Central memory CD4-positive, alpha-beta T cell (primary cell): Measurements from ENCODE around the gene ARMC6.

ENCODE experiments used
- DNase-seq: peaks from one replicate; pipeline ENCODE4 v3.0.0; 2022
- total RNA-seq, 3 experiments: gene quantifications; one replicate each; lab custom pipeline; 2026; lab: John Stamatoyannopoulos, UW

ARMC6 gene
- 17.4 to 99.1 (median 29.0) reads per million in 3 experiments for total RNA-seq

DNA sequence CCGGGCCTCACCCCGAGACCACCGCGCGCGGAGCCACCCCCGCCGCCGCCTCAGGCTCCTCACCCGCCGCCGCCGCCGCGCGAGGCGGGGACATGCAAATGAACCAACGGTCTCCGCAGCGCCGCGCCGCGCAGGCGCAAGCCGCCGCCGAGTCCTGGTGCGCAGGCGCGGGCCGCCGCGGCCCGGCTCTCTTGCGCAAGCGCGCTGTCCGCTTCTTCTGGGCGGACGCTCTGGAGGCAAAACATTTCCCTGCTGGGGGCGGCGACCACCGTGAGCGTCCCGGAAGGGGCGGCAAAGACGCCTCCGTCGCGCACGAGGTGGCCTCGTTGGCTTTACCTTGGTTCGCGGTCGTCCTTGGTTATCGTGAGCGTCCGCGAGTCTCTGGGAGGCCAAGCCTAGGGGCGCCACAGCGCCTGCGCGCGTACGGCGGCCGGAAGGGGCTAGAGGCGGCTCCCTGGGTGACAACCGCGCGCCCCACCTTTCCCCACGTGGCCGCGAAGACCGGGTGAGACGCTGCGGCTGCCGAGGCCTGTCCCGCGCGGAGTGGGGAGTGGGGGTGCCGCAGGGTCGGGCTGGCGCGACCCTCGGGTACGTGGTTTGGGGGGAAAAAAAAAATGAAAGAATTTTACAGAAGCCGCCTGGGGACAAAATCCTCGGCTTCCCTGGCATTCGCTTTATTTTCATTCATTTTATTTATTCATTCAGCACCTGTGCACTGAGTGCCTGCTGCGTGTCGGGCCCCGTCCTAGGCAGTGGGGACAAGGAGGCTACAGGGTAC, at the start of gene ARMC6, which contains the start of gene SUGP2:
ARMC6 (plus strand) TSS at position 178 of the 778 bp plus-strand sequence. CDS start 607 bp downstream, outside the sequence.
SUGP2 (minus strand) TSS at position 92 of the 778 bp plus-strand sequence. CDS start 2,446 bp downstream, outside the sequence.
- DNase-seq: peak; percentile 92

DNA sequence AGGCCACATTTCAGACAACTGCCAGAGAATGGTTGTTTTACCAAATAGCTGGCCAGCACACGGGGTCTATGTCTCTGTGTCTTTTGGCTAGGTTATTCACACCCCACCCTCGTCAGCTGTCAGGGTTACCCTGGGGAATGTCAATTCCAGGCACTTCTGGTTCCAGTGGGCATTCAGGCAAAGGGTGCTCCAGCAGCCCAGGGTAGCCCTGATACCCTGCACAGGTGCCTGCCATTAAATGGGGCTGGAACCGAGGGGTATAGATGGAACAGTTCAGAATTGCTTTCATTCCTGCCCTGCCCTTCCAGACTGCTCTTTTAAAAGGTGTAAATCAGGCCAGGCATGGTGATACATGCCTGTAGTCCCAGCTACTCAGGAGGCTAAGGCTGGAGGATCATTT, 49.2 kb upstream of the ARMC6 start:
- no peak for DNase-seq

DNA sequence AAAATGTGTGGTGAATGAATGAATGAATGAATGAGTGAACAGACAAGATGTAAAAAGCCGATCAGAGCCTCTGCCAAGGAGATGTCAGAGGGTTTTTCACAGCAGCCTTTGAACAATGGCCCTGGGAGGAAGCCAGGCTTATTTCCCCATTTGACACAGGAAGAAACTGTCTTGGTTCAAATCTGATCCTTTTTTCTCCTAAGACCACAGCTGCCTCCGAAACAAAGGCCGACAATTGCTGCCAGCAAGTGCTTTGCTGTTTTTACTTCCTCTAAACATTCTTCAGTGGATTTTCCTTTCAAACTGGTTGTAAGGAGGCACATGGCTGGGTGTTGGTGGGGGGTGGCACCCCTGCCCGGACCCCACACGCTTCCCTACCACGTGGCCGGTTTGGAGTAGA, 48.1 kb upstream of the ARMC6 start:
- no peak for DNase-seq

DNA sequence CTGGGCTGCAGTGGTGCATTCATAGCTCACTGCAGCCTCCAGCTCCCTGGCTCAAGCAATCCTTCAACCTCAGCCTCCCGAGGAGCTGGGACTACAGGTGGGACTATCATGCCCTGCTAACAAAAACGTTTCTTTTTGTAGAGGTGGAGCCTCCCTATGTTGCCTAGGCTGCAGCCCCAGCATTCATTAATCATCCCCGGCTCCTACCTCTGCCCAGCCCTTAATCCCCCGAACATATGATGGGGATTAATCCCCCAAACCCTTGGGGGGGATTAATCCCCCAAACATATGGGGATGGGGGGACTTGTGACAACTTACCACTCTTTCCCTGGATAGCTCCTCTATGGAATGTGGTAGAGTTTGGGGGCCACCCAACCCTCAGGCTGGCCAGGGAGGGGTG, 45.9 kb upstream of the ARMC6 start:
- no peak for DNase-seq

DNA sequence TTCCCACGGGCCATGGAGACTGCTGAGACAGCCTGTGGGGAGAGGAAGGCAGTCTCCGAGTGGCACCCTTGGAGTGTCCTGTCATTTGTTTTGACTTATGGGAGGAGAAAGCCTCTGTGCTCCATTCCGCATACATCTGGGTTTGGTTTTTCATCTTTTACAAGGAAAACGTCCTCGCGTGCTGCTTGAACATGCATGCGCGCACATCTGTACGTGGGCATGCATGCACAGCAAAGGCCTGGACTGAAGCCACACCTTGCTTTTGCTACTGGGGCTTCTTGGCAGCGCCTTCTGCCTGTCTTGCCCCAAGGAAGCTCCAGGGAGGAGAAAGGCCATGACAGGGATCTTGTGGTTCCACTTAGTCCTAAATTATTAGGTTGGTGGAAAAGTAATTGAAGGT, 44.1 kb upstream of the ARMC6 start:
- DNase-seq: no peak

DNA sequence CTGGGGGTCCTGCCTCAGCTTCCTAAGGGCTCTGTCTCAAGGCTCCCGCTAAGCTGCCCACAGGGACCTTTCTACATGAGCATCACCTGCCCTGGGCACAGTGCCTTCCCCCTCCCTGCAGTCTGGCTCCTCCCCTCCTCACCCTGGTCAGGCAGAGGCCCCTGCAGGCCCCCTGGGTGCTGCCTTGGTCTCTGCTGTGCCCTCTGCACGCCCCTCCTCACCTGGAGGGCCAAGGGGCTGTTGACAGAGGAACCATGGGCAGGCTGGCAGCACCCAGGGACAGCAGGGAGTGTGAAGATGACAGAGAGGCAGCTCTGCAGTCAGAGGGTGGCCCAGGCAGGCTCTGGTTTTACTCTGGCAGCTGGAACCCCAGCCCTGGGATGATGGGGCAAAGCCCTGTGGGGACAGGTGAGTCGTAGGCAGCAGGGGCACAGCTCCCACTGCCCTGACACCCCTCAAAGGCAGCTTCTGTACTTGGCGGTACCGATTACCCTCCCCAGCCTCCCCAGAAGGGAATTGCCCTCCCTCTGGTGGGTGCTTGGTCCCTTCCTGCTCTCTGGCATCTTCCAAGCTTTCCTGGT, 43.2 kb upstream of the ARMC6 start:
- no peak for DNase-seq

DNA sequence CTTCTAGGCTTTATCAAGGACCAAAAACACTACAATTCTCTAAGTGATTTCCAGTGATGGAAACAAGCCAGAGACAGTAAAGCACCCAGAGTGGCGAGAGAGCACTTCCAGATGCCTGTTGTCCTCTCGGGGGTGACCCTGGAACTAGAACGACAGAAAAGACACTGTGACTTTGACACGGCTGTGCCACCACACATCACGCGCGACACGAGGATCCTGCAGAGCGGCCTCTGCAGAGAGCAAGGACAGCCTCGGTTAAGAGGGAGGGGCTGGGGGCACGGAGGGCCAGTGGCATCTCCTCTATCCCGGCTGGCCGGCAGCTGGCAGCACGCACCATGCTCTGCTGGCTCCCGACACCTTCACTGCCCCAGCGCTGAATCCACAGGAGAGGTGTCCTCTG, 42.4 kb upstream of the ARMC6 start:
- no peak for DNase-seq

DNA sequence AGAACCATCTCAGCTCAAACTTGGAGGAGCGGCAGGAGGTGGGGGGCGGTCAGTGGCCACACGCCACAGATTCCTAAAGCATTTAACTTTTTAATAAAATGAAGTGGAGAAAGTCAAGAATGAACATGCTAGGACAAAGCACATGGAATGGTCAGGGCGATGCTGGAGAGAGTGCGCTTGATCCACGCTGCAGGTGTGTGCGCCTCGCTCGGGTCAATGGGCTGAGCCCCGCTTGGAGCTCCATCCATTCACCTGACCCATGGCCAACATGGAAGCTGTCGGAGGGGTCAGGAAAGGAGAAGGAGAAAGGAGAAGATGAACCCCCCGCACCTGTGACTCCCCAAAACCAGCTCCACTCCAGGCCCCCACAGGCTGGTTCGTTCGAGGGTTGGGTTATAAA, 41.9 kb upstream of the ARMC6 start:
- DNase-seq: no peak

DNA sequence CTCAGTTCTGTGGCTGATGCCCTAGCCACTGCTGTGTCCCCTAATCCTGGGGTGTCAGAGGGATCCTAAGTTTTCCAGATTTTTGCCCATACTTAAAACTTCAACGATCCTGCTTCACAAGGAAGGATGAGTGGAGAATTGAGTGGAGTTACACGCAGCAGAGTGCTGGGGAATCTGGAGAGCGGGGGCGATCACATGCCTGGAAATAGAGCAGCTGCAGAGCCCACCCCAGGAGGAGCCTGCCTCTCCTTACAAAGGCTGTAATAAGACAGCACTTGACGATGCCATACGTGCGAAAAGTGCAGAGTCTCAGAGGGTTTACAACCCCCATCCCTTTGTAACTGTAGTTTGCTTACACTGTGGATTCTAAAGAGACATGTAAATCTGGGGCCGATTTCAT, 40.7 kb upstream of the ARMC6 start:
- no peak for DNase-seq

DNA sequence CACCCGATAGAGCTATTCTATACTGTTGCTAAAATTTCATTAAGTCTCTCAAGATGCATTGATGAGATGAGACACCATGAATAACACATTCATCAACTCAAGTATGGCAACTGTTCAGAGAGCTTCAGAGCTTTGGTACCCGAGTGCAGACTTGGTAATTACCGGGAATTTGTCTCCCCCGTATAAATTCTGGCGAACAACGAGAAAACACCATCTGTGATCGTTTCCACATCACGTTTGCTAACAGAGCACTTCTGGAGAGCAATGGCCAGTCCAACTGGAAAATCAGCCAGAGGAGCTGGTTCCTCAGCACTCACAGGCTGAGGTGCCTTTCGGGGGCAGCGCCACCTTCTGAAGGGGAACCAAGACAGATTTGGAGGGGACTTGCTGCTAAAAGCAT, 40.3 kb upstream of the ARMC6 start:
- DNase-seq: no peak

DNA sequence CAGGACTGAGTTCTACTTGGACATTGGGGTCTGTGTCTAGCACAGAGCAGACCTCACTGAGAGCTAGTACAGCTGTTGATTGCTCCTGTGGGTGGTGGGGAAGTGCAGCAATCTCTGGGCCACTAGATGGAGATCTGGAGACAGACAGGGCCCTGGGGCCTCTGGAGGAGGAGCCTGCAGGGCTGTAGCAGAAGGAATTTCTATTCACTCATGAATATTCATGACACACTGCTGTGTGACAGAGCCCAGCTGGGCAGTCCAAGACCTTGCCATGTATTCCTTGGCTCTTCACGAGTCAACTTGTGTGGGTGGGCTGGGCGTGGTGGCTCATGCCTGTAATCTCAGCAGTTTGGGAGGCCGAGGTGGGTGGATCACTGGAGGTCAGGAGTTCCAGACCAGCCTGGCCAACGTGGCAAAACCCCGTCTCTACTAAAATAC, 37.6 kb upstream of the ARMC6 start:
- DNase-seq: no peak

DNA sequence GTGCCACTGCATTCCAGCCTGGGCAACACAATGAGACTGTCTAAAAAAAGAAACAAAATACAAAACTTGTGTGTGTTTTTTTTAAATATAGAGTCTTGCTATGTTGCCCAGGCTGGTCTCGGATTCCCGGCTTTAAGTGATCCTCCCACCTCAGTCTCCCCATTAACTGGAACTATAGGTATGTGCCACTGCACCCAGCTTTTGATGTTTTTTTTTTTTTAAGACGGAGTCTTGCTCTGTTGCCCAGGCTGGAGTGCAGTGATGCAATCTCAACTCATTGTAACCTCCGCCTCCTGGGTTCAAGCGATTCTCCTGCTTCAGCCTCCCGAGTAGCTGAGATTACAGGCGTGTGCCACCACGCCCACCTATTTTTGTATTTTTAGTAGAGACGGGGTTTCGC, 37.1 kb upstream of the ARMC6 start:
- no peak for DNase-seq

DNA sequence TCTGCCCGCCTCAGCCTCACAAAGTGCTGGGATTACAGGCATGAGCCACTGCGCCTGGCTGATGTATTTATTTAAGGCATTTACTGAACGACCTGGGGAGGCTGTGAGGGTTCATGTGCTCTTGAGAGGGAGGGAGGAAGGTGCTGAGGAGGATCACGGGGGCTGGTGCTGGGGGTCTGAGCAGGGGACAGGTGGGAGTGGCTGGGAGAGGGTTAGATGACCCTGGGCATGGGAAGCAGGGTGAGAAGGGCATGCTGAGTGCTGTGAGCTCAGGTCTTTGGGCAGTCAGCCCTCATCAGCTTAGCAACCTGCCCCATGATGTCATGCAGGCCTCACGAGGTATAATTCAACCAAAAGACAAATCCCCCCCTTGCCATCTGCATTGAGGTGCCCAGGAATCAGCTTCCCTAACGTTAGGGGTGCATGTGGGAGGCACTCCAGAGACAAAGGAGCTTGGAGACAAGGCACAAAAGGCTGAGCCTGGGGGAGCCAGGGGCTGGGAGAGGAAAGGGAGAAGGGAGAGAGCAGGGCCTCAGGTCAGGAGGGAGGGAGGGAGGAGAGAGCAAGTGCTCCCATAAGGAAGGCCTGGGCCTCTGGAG, 36.5 kb upstream of the ARMC6 start:
- DNase-seq: no peak

DNA sequence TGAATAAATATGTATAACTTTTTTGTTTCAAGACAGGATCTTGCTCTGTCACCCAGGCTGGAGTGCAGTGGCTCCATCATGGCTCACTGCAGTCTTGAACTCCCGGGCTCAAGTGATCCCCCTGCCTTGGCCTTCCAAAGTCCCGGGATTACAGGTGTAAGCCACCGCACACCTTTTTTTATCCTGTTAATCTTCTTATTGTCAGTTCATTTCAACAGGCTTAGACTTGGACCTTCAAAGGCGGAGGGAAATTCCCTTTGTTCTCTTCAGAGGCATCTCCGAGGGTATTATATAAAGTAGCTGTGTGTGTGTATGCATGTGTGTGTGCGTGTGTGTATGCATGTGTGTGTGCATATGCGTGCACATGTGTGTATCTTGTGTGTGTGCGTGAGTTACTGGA, 35.1 kb upstream of the ARMC6 start:
- no peak for DNase-seq

DNA sequence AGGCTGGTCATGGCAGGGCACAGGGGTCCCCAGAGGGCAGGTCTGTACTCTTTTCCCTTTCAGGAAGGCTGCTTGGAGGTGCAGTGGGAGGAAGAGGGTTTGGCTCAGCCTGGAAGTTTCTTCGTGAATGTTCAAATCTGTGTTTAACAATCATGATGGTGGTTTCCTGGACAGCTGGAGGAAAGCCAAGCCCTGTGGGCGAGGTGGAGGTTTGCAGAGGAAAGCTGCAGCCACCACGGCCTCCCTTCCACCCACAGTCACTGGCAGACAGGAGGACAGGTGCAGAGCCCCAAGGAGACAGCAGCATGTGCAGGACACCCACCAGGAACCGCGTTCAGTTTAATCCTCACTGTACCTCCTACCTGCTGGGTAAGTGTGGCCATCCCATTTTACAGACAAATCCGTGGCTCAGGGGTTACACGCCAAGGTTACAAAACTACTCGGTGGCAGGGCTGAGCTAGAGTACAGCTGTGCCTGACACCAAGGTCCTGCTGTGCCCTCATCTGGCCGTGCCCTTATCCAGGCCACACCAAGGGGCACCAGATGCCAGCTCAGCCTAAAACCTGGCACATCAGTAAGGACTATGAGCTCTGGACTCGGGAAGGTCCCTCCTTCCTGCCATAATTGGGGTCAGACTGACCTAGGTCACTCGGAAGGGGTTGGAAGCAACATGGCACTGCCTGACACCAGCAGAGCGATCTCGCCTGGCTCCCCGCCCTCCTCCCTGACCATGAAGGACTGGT, 34.2 kb upstream of the ARMC6 start:
- no peak for DNase-seq

DNA sequence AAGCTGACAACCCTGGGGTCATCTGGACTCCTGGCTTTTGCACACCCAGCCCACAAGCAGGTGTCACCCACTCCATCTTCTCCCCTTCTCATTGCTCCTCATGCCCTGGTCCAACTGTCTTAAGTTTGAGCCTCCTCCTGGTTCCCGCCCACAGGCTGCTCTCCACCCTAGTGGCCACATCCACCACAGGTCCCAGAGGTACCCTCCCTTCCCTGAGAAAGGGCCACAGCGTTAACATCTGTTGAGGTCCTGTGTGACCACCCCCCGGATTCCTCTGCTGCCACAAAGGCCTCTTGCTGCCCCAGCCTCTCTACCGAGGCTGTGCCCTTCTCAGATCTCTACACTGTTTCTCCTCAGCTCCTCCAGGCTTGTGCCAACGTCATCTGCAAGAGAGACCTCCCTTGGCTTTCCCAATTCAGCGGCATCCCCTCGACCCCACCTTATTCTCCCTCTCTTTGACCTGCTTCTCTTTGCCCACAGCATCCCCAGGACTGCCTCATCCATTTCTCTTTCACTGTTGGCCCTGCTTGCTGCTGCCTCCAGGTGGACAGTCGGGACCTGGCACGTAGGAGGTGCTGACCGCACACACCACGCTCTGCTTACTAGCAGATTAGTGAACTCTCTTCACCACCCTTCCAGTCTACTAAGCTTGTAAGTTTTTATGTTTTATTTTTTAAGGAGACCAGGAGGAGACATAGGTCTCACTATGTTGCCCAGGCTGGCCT, 33.3 kb upstream of the ARMC6 start:
- DNase-seq: no peak

DNA sequence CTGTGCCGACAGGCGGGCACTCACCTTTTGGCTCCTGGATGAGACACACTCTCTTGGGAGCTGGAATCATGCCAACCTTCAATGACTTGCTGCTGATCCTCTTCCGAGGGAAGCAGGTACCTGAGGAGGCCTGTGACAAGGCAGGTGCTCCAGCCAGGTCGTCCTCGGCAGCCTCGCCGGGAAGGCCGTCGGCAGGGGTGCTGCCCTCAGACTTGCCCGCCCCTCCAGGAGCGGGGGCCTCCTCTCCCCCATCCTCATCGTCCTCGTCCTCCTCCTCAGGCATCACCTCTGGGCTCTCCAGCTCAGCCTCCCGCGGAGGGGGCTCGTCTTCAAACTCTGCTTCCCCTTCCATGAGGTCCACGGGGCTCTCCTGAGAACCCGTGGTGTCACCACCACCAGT, 29.3 kb upstream of the ARMC6 start:
- DNase-seq: no peak

DNA sequence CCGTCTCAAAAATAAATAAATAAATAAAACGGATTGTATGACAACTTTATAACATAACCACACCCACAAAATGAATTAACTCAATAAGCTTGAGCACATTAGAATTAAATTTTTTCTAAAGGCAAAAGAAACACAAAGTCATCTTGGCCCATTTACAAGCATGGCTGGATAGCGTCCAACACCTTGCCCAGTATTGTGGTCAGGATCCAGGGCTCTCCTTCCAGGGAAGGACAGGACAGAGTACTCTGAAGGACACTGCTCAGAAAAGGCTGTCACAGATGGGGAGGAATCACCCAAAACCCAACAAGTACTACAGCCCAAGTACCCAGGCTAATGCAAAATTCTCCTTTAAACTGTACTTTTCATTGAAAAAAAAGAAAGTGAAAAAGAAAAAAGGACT, 27.2 kb upstream of the ARMC6 start:
- DNase-seq: no peak

DNA sequence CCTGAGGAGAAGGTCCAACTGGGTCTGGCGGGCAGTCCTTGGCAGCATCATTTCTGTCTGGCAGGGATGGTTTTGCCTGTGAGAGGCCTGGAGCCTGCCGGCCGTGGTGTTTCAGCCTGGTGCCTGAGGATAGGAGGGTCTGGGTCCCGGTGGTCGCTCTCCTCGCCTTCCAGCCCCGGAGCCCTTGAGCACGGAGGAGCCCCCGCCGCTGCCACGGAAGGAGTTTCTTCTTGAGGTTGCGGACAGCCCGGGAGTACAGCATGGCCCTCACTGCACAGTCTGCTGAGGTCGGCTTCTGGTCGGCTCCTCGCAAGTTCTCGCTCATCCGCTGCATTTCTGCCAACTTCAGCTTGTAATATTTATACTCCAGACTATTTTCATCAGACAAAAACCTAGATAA, 23.5 kb upstream of the ARMC6 start:
- DNase-seq: no peak

DNA sequence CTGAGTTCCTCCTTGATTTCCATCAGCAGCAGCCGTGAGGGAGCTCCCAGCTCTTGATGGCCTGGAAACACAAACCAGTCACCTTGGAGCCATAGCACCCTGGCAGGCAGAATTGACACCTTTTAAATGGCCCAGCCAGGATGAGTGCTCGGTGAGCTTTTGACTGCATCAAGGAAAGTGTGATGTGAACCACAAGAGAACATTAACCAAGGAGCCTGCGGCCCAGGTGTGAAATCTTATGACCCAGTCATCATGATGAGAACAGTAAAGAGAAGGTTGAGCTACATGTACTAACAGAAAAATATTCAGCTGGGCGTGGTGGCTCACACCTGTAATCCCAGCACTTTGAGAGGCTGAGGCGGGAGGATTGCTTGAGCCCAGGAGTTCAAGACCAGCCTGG, 22.9 kb upstream of the ARMC6 start:
- no peak for DNase-seq

DNA sequence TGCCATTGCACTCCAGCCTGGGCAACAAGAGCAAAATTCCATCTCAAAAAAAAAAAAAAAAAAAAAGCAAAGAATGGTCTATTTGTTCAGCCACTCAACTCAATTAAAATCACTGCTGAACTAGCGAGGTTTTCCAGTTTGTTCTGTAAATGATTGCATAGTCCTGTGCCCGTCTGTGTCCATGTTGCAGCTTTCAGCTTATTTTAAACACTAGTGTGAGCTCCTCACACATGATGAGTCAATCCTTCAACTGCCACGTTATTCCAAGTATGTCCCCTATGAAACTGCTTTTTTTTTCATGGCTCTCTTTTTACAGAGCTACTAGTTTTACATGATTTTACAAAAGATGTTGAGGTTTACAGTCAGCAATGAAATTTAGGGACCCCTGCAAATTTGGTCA, 12.3 kb upstream of the ARMC6 start:
- DNase-seq: no peak

DNA sequence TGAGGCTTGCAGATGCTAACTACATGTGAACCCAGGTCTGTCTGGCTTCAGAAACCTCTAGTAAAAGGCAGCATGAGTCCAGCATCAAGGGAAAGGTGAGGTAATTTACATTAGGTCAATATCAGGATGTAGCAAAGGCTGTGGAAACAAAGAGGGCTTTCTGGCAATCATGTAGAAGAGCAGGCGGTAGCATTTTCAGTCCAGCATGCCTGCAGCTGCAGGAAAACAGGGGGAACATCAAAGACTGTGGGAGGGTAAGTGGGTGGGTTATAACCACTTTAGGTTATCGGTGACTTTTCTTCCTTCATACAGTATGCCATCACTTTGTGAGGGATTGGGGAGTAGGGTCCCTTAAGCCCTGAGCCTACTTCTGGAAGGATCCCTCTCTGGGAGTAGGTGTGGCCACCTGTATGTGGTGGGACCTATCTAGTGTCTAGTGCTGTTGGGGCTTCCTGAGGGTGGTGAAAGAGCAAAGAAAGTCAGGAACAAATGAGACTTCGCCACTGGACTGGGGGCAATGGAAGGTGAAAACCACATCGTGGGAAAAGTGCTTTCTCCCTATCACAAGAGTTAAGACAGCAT, 10.9 kb upstream of the ARMC6 start:
- DNase-seq: no peak
